Kidney (tissue), 14 donors: ENCODE data around the gene PHYHD1. TPM values are rescaled to one million over a fixed set of nuclear protein-coding genes. Genes with fewer than 3 reads are reported as not detected.

Experiments
- DNase-seq, 5 donors: peaks; one replicate each; pipeline ENCODE4 v3.0.0-alpha.2; 2013 to 2020
- FAIRE-seq: peaks from 2 replicates; lab custom pipeline; 2012; peaks lifted over from hg19 to GRCh38; lab: Jason Lieb, UNC
- H3K27ac ChIP-seq, 2 donors: one replicate each; pipeline ENCODE4 v1.7.0; 2013; ENCODE audit warnings: low read depth in 2 of 2, low read length in 2 of 2, inconsistent platforms in 1 of 2
- H3K27me3 ChIP-seq: one replicate; pipeline ENCODE4 v1.7.1; 2013; ENCODE audit warnings: low read length, inconsistent platforms; ENCODE audit not compliant: control insufficient read depth, insufficient read depth
- H3K36me3 ChIP-seq, 3 donors: one replicate each; pipeline versions ENCODE4 v1.7.0 to v1.7.1; 2013; ENCODE audit warnings: low read length in 3 of 3, control low read depth in 1 of 3, inconsistent platforms in 1 of 3; ENCODE audit not compliant: insufficient read depth in 3 of 3, control insufficient read depth in 2 of 3
- H3K4me1 ChIP-seq, 3 donors: one replicate each; pipeline versions ENCODE4 v1.7.0 to v1.7.1; 2013; ENCODE audit warnings: low read length in 3 of 3, inconsistent platforms in 1 of 3, low read depth in 1 of 3; ENCODE audit not compliant: control insufficient read depth in 2 of 3, insufficient read depth in 2 of 3
- H3K4me3 ChIP-seq, 3 donors: one replicate each; pipeline versions ENCODE4 v1.7.0 to v1.8.1; 2013; ENCODE audit warnings: low read length in 3 of 3, control low read depth in 1 of 3, inconsistent platforms in 1 of 3
- H3K9ac ChIP-seq, 3 donors: one replicate each; pipeline versions ENCODE4 v1.7.0 to v1.7.1; 2013; ENCODE audit warnings: low read length in 3 of 3, control low read depth in 1 of 3, inconsistent platforms in 1 of 3
- H3K9me3 ChIP-seq, 3 donors: one replicate each; pipeline versions ENCODE4 v1.7.0 to v1.7.1; 2013; ENCODE audit warnings: low read length in 3 of 3, control low read depth in 1 of 3, inconsistent platforms in 1 of 3; ENCODE audit not compliant: control insufficient read depth in 2 of 3, insufficient read depth in 1 of 3
- intact Hi-C: fragments of 100-400 bp; cut with DNase I; formaldehyde crosslinking; loops from one replicate; pipeline ENCODE4 v1.11.1; 2022
- polyA plus RNA-seq: library from polyadenylated mRNA; stranded (reverse); fragments of 350-450 nt; fragmentation: Illumina TruSeq; extraction: RNeasy Lipid Tissue Mini Kit (QIAGEN cat#74804); gene quantifications from one replicate; pipeline ENCODE4 v1.2.3, GENCODE V29; 2014; ENCODE audit warnings: low read depth, low replicate concordance; ENCODE audit not compliant: insufficient read depth
- total RNA-seq: library from RNA; stranded (reverse); fragmentation: NEBNext Ultra II Directional; extraction: Animal tissue kit (Norgen Biotek cat#: 25700); gene quantifications from one replicate; pipeline ENCODE4 v1.2.1, GENCODE V29; 2021
- TF ChIP-seq, protein P1 (sequence below): IDR thresholded peaks from 3 replicates; pipeline ENCODE4 v1.5.1; 2012; ENCODE audit warnings: mild to moderate bottlenecking, moderate library complexity, borderline replicate concordance; ENCODE audit not compliant: insufficient read depth; ENCODE audit errors: extremely low read depth
- donor health status: control.
- donor health status: control.
- donor health status: control.
- donor health status: control.
- donor health status: control.
- donor health status: DM: yes; HTN: yes; CAD: no.
- donor health status: Normal renal cell carcinoma (clear cell type).

The PHYHD1 gene
- total and polyA plus RNA-seq, 2 donors from 2014 or later, result 59.0 to 122 TPM

DNA sequence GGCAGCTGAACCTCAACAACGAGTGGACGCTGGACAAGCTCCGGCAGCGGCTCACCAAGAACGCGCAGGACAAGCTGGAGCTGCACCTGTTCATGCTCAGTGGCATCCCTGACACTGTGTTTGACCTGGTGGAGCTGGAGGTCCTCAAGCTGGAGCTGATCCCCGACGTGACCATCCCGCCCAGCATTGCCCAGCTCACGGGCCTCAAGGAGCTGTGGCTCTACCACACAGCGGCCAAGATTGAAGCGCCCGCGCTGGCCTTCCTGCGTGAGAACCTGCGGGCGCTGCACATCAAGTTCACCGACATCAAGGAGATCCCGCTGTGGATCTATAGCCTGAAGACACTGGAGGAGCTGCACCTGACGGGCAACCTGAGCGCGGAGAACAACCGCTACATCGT is 12.4 kb upstream of the PHYHD1 start:
- FAIRE-seq (no peak), DNase-seq (peak in 1 of 5 donors; percentile 67)
- no peak overlapping the region for H3K9ac ChIP-seq
- H3K4me3 ChIP-seq, result no peak overlapping the region
- no peak overlapping the region for H3K27ac ChIP-seq
- peaks cover 0 to 17% (median 0%) of the 10 kb centered on the region in 3 donors for H3K4me1 ChIP-seq
- no peaks in the 10 kb centered on the region for H3K9me3 ChIP-seq
- intact Hi-C loops, result no loop called here
- peaks cover 3 to 31% (median 23%) of the 10 kb centered on the region in 3 donors for H3K36me3 ChIP-seq
- TF ChIP-seq, protein P1, sequence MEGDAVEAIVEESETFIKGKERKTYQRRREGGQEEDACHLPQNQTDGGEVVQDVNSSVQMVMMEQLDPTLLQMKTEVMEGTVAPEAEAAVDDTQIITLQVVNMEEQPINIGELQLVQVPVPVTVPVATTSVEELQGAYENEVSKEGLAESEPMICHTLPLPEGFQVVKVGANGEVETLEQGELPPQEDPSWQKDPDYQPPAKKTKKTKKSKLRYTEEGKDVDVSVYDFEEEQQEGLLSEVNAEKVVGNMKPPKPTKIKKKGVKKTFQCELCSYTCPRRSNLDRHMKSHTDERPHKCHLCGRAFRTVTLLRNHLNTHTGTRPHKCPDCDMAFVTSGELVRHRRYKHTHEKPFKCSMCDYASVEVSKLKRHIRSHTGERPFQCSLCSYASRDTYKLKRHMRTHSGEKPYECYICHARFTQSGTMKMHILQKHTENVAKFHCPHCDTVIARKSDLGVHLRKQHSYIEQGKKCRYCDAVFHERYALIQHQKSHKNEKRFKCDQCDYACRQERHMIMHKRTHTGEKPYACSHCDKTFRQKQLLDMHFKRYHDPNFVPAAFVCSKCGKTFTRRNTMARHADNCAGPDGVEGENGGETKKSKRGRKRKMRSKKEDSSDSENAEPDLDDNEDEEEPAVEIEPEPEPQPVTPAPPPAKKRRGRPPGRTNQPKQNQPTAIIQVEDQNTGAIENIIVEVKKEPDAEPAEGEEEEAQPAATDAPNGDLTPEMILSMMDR, result no peak
- no peaks in the 10 kb centered on the region for H3K27me3 ChIP-seq

DNA sequence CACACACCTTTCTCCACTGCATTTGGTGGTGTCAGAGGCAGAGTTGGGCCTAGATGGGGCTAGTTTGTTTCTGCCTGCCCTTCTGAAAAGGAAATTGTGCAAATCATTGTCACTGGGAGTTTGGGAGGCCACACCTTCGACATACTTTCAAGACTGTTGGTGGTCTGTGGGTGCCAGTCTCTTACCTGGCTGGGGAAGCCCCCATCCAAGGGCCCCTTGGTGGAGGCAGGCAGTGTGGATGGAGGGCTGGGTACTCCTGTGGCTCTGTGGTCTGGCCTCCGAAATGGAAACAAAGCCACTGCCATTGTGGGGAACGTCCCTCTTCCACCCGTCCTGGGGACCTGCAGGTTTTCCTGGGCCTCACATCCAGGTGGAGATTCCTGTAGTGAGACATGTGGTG is 10.9 kb upstream of the PHYHD1 start:
- no peak overlapping the region for H3K4me3 ChIP-seq
- intact Hi-C loops, result no loop called here
- no peaks in the 10 kb centered on the region for H3K9me3 ChIP-seq
- no peak overlapping the region for H3K27ac ChIP-seq
- DNase-seq (no peak), FAIRE-seq (no peak)
- no peaks in the 10 kb centered on the region for H3K27me3 ChIP-seq
- H3K36me3 ChIP-seq, result peaks cover 3 to 31% (median 23%) of the 10 kb centered on the region in 3 donors
- no peak overlapping the region for H3K9ac ChIP-seq
- peaks cover 0 to 23% (median 0%) of the 10 kb centered on the region in 3 donors for H3K4me1 ChIP-seq
- TF ChIP-seq, protein P1, result no peak

DNA sequence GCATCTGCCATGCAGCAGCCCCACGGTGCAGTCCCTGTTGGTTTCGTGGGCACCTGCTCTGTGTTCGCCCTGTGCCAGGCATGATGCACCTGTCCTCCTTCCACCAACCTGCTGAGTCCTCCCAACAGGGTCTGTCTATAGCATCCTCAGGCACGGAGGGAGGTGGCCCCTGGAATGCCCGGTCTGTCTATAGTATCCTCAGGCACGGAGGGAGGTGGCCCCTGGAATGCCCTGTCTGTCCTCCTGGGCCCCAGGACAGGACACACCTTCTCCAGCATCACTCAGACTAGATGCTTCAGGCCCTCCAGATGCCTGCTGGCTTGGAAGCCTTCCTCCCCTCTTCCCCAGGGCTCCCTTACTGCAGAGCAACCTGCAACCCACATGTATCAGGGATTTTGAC is 9.9 kb upstream of the PHYHD1 start:
- Histone ChIP-seq H3K36me3 (peaks cover 3 to 31% (median 23%) of the 10 kb centered on the region in 3 donors), H3K27me3 (no peaks in the 10 kb centered on the region), H3K9me3 (no peaks in the 10 kb centered on the region), H3K9ac (no peak overlapping the region), H3K4me3 (no peak overlapping the region), H3K27ac (no peak overlapping the region), H3K4me1 (peaks cover 0 to 27% (median 0%) of the 10 kb centered on the region in 3 donors)
- DNase-seq (no peak), FAIRE-seq (no peak)
- TF ChIP-seq, protein P1, result no peak
- intact Hi-C loops, result no loop called here
